ENCODE results near the gene CKLF. TPM values are rescaled to one million over a fixed set of nuclear protein-coding genes. Genes with fewer than 3 reads are reported as not detected.

Gene CKLF
- total RNA-seq, 1 experiment from 2014 or later, result 57.8 TPM

GRCh38 chr16:66538910-66539309, 13.5 kb upstream of the CKLF start:
- TF ChIP-seq, protein P1, sequence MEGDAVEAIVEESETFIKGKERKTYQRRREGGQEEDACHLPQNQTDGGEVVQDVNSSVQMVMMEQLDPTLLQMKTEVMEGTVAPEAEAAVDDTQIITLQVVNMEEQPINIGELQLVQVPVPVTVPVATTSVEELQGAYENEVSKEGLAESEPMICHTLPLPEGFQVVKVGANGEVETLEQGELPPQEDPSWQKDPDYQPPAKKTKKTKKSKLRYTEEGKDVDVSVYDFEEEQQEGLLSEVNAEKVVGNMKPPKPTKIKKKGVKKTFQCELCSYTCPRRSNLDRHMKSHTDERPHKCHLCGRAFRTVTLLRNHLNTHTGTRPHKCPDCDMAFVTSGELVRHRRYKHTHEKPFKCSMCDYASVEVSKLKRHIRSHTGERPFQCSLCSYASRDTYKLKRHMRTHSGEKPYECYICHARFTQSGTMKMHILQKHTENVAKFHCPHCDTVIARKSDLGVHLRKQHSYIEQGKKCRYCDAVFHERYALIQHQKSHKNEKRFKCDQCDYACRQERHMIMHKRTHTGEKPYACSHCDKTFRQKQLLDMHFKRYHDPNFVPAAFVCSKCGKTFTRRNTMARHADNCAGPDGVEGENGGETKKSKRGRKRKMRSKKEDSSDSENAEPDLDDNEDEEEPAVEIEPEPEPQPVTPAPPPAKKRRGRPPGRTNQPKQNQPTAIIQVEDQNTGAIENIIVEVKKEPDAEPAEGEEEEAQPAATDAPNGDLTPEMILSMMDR (IDR thresholded peaks at IDR 0.05; ENCODE audit: unreplicated experiment), result no peak
- ChIA-PET POLR2A (no interaction called here), CTCF (interaction anchor here (0.5 to 0.6 kb wide), 3 partner anchors 148 to 329 kb away, joined by 3 to 4 read pairs (median 3); no protein-coding TSS in a partner anchor)
- intact Hi-C loops (cut with micrococcal nuclease), result no loop called here
- Mint-ChIP-seq H3K27ac (ENCODE audit: low read depth, unreplicated experiment) (no peak overlapping the region), H3K4me3 (ENCODE audit: unreplicated experiment) (no peak overlapping the region), H3K9me3 (ENCODE audit: unreplicated experiment) (no peaks in the 10 kb centered on the region), H3K27me3 (ENCODE audit: insufficient read depth, unreplicated experiment) (no peaks in the 10 kb centered on the region), H3K36me3 (ENCODE audit: insufficient read depth, unreplicated experiment) (peaks cover 50% of the 10 kb centered on the region), H3K4me1 (ENCODE audit: insufficient read depth, unreplicated experiment) (no peaks in the 10 kb centered on the region)
- DNase-seq (ENCODE audit: unreplicated experiment), result no peak
- no TSS peak for BruUV-seq (replicated peaks)

GRCh38 chr16:66539623-66540469, 12.5 kb upstream of the CKLF start:
- CTCF ChIA-PET, result interaction anchor here (0.5 to 0.8 kb wide), 4 partner anchors 9 to 328 kb away, joined by 3 to 6 read pairs (median 4); no protein-coding TSS in a partner anchor
- Mint-ChIP-seq H3K36me3 (ENCODE audit: insufficient read depth, unreplicated experiment) (peaks cover 44% of the 10 kb centered on the region), H3K4me1 (ENCODE audit: insufficient read depth, unreplicated experiment) (no peaks in the 10 kb centered on the region), H3K9me3 (ENCODE audit: unreplicated experiment) (no peaks in the 10 kb centered on the region), H3K4me3 (ENCODE audit: unreplicated experiment) (no peak overlapping the region), H3K27ac (ENCODE audit: low read depth, unreplicated experiment) (peak overlapping the region; percentile 81), H3K27me3 (ENCODE audit: insufficient read depth, unreplicated experiment) (no peaks in the 10 kb centered on the region)
- intact Hi-C loops (cut with micrococcal nuclease), result no loop called here
- POLR2A ChIA-PET, result interaction anchor here (0.7 kb wide), 1 partner anchor 20 kb away, joined by 4 read pairs; no protein-coding TSS in a partner anchor
- TF ChIP-seq, protein P1 (IDR thresholded peaks at IDR 0.05; ENCODE audit: unreplicated experiment), result no peak
- no peak for DNase-seq (ENCODE audit: unreplicated experiment)
- BruUV-seq (replicated peaks), result no TSS peak

- H3K4me3 Mint-ChIP-seq (ENCODE audit: unreplicated experiment), result no peak overlapping the region
- ChIA-PET CTCF (interaction anchor here (0.7 kb wide), 1 partner anchor 185 kb away, joined by 3 read pairs; no protein-coding TSS in a partner anchor), POLR2A (interaction anchor here (1.4 kb wide), 1 partner anchor 11 kb away, joined by 6 read pairs; the partner anchor contains the start of gene CKLF)
- DNase-seq (ENCODE audit: unreplicated experiment), result no peak
- no peak overlapping the region for H3K27ac Mint-ChIP-seq (ENCODE audit: low read depth, unreplicated experiment)
- intact Hi-C loops (cut with micrococcal nuclease), result no loop called here
- TF ChIP-seq, protein P1 (IDR thresholded peaks at IDR 0.05; ENCODE audit: unreplicated experiment), result no peak
- peaks cover 51% of the 10 kb centered on the region for H3K36me3 Mint-ChIP-seq (ENCODE audit: insufficient read depth, unreplicated experiment)
- H3K9me3 Mint-ChIP-seq (ENCODE audit: unreplicated experiment), result no peaks in the 10 kb centered on the region
- H3K27me3 Mint-ChIP-seq (ENCODE audit: insufficient read depth, unreplicated experiment), result no peaks in the 10 kb centered on the region
- H3K4me1 Mint-ChIP-seq (ENCODE audit: insufficient read depth, unreplicated experiment), result no peaks in the 10 kb centered on the region
- BruUV-seq (replicated peaks), result no TSS peak
Measured at GRCh38 chr16:66541388-66542355, 10.7 kb upstream of the CKLF start.
